HG03571 (cell line): ENCODE results near the gene MSH3.
"Not testable (repeated sequence)": the region's sequence is repeated elsewhere in the genome, so short reads cannot be mapped to it uniquely, and the experiment has no call there.

Experiments
- ATAC-seq: cut with Tn5 transposase; IDR thresholded peaks from one replicate; pipeline ENCODE4 v1.9.1; 2021; ENCODE audit not compliant: unreplicated experiment

The MSH3 gene

GRCh38 chr5:80655231-80655774 is 851 bp downstream of the MSH3 start:
- ATAC-seq = no peak

- no peak for ATAC-seq
Measured at GRCh38 chr5:80656425-80656824, 2.0 kb downstream of the MSH3 start.

GRCh38 chr5:80659106-80659505 is 4.7 kb downstream of the MSH3 start:
- no peak for ATAC-seq

GRCh38 chr5:80660661-80661060 is 6.2 kb downstream of the MSH3 start:
- ATAC-seq = not testable (repeated sequence)

- ATAC-seq = no peak
Measured at GRCh38 chr5:80662108-80662507, 7.7 kb downstream of the MSH3 start.

GRCh38 chr5:80665057-80665456 is 10.6 kb downstream of the MSH3 start:
- no peak for ATAC-seq

- ATAC-seq = no peak
Measured at GRCh38 chr5:80667384-80667783, 12.9 kb downstream of the MSH3 start.

GRCh38 chr5:80668016-80668969 is 13.8 kb downstream of the MSH3 start:
- peak; percentile 73 for ATAC-seq

GRCh38 chr5:80672140-80672736 is 17.8 kb downstream of the MSH3 start:
- ATAC-seq = peak; percentile 50

- ATAC-seq = no peak
Measured at GRCh38 chr5:80676706-80677105, 22.3 kb downstream of the MSH3 start.

- ATAC-seq = no peak
Measured at GRCh38 chr5:80686757-80687156, 32.3 kb downstream of the MSH3 start.

GRCh38 chr5:80688648-80689420 is 34.4 kb downstream of the MSH3 start:
- no peak for ATAC-seq

GRCh38 chr5:80689627-80690026 is 35.2 kb downstream of the MSH3 start:
- ATAC-seq = no peak

GRCh38 chr5:80695666-80696065 is 41.2 kb downstream of the MSH3 start:
- no peak for ATAC-seq

- ATAC-seq = no peak
Measured at GRCh38 chr5:80696450-80696849, 42.0 kb downstream of the MSH3 start.

GRCh38 chr5:80697100-80697499 is 42.6 kb downstream of the MSH3 start:
- no peak for ATAC-seq

GRCh38 chr5:80698369-80698768 is 43.9 kb downstream of the MSH3 start:
- no peak for ATAC-seq

- no peak for ATAC-seq
Measured at GRCh38 chr5:80701597-80701996, 47.1 kb downstream of the MSH3 start.

- no peak for ATAC-seq
Measured at GRCh38 chr5:80703291-80703690, 48.8 kb downstream of the MSH3 start.

GRCh38 chr5:80703747-80704146 is 49.3 kb downstream of the MSH3 start:
- ATAC-seq = no peak

GRCh38 chr5:80704221-80704620 is 49.8 kb downstream of the MSH3 start:
- no peak for ATAC-seq
